GM19452 (cell line): ENCODE results near the gene METTL17.
"Not testable (repeated sequence)": the region's sequence is repeated elsewhere in the genome, so short reads cannot be mapped to it uniquely, and the experiment has no call there.

Experiments
- ATAC-seq: cut with Tn5 transposase; IDR thresholded peaks from one replicate; pipeline ENCODE4 v1.9.1; 2021; ENCODE audit not compliant: unreplicated experiment

METTL17 gene

GRCh38 chr14:21023817-21024584, 34.2 kb downstream of the METTL17 start:
- no peak for ATAC-seq

- no peak for ATAC-seq
Measured at GRCh38 chr14:21024585-21025370, 35.0 kb downstream of the METTL17 start, which contains the start of gene NDRG2. TSS of gene NDRG2 (minus strand) at chr14:21025061. CDS start at chr14:21023315, 1,746 bp downstream.

- ATAC-seq: no peak
Measured at GRCh38 chr14:21025371-21026273, 35.8 kb downstream of the METTL17 start.

- no peak for ATAC-seq
Measured at GRCh38 chr14:21026274-21026987, 36.7 kb downstream of the METTL17 start.

GRCh38 chr14:21026988-21027315, 37.2 kb downstream of the METTL17 start:
- no peak for ATAC-seq

GRCh38 chr14:21029917-21030316, 40.1 kb downstream of the METTL17 start, which contains the start of gene TPPP2:
TSS of gene TPPP2 (plus strand) at chr14:21030217. CDS start at chr14:21030582, 365 bp downstream.
- ATAC-seq: no peak

GRCh38 chr14:21030531-21030930, 40.8 kb downstream of the METTL17 start:
- no peak for ATAC-seq

- no peak for ATAC-seq
Measured at GRCh38 chr14:21032326-21033132, 42.7 kb downstream of the METTL17 start.

- ATAC-seq: no peak
Measured at GRCh38 chr14:21033133-21033698, 43.4 kb downstream of the METTL17 start.

- ATAC-seq: no peak
Measured at GRCh38 chr14:21034707-21035106, 44.9 kb downstream of the METTL17 start, which contains the start of gene RNASE13. TSS of gene RNASE13 (minus strand) at chr14:21034807. CDS start at chr14:21034288, 519 bp downstream.

- ATAC-seq: no peak
Measured at GRCh38 chr14:21036751-21037150, 47.0 kb downstream of the METTL17 start.

- no peak for ATAC-seq
Measured at GRCh38 chr14:21037156-21037555, 47.4 kb downstream of the METTL17 start.

- ATAC-seq: no peak
Measured at GRCh38 chr14:21038441-21039422, 49.0 kb downstream of the METTL17 start.

- ATAC-seq: no peak
Measured at GRCh38 chr14:21039585-21040369, 50.0 kb downstream of the METTL17 start.

- no peak for ATAC-seq
Measured at GRCh38 chr14:21040370-21040925, 50.7 kb downstream of the METTL17 start.

GRCh38 chr14:21040941-21041340, 51.2 kb downstream of the METTL17 start:
- not testable (repeated sequence) for ATAC-seq
